Bronchial epithelial cell (primary cell): ENCODE measurements around the gene CBS. TPM values are rescaled to one million over a fixed set of nuclear protein-coding genes. Genes with fewer than 3 reads are reported as not detected.
"Not testable (repeated sequence)": the region's sequence is repeated elsewhere in the genome, so short reads cannot be mapped to it uniquely, and the experiment has no call there.

Experiments used
- DNase-seq: peaks from one replicate; pipeline ENCODE4 v3.0.0-alpha.2; 2010; ENCODE audit warnings: low read depth
- FAIRE-seq: peaks from 2 replicates; lab custom pipeline; 2011; peaks lifted over from hg19 to GRCh38; lab: Jason Lieb, UNC
- H3K27me3 ChIP-seq: 2 replicates; pipeline ENCODE4 v1.5.1; 2011; ENCODE audit warnings: low read length; ENCODE audit not compliant: control insufficient read depth, insufficient read depth
- H3K36me3 ChIP-seq: 2 replicates; pipeline ENCODE4 v1.5.1; 2011; ENCODE audit warnings: low read length; ENCODE audit not compliant: control insufficient read depth, insufficient read depth
- H3K4me3 ChIP-seq: 2 replicates; pipeline ENCODE4 v1.5.1; 2011; ENCODE audit warnings: mild to moderate bottlenecking, low read depth, low read length, control low read depth
- total RNA-seq: library from RNA; depleted of rRNA; stranded (reverse); fragments of >200 nt; gene quantifications from 2 replicates; pipeline ENCODE4 v1.2.1, GENCODE V29; 2014
- TF ChIP-seq, protein P1 (sequence below): IDR thresholded peaks from 2 replicates; pipeline ENCODE4 v1.5.1; 2011; ENCODE audit warnings: mild to moderate bottlenecking, moderate library complexity, low read length, control low read depth, inconsistent platforms; ENCODE audit not compliant: insufficient read depth, severe bottlenecking

CBS gene
- total RNA-seq, 1 donor from 2014 or later = 108 TPM

DNA sequence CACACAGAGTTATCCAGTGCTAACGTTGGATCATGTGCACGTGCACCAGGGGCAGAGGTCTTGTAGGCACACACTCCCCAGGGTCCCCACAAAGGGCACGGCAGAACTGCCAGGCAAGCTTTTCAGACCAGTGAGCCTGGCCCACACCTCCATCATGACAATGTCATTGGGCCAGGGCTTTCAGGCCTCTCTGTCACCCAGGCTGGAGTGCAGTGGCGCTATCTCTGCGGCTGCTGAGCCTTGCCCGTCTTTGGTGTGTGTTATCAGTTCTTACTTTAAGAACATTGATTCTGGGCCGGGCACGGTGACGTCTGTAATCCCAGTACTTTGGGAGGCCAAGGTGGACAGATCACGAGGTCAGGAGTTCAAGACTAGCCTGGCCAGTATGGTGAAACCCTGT is 57.1 kb downstream of the CBS start:
- Histone ChIP-seq H3K4me3 (no peak overlapping the region), H3K36me3 (peaks cover 10% of the 10 kb centered on the region), H3K27me3 (no peaks in the 10 kb centered on the region)
- DNase-seq = no peak
- TF ChIP-seq, protein P1, sequence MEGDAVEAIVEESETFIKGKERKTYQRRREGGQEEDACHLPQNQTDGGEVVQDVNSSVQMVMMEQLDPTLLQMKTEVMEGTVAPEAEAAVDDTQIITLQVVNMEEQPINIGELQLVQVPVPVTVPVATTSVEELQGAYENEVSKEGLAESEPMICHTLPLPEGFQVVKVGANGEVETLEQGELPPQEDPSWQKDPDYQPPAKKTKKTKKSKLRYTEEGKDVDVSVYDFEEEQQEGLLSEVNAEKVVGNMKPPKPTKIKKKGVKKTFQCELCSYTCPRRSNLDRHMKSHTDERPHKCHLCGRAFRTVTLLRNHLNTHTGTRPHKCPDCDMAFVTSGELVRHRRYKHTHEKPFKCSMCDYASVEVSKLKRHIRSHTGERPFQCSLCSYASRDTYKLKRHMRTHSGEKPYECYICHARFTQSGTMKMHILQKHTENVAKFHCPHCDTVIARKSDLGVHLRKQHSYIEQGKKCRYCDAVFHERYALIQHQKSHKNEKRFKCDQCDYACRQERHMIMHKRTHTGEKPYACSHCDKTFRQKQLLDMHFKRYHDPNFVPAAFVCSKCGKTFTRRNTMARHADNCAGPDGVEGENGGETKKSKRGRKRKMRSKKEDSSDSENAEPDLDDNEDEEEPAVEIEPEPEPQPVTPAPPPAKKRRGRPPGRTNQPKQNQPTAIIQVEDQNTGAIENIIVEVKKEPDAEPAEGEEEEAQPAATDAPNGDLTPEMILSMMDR = no peak
- FAIRE-seq = no peak

DNA sequence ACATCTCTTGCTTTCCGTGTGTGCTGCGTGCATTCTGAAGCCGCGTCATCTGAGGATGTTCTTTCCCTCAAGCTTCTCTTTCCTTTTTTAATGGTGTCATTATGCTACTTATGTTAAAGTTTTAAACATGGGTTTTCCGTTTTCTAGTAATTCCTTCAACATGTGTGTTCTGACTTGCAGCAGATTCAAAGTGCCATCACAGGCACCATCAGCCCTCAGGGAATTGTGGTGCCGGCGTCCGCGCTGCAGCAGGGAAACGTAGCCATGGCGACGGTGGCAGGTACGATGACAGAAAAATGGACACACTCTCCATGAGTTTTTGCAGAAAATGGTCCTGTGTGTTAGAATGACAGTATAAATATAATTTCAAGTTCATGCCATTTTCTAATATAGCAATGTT is 58.9 kb downstream of the CBS start:
- Histone ChIP-seq H3K27me3 (no peaks in the 10 kb centered on the region), H3K36me3 (peaks cover 13% of the 10 kb centered on the region), H3K4me3 (no peak overlapping the region)
- DNase-seq (no peak), FAIRE-seq (no peak)
- TF ChIP-seq, protein P1 = no peak

DNA sequence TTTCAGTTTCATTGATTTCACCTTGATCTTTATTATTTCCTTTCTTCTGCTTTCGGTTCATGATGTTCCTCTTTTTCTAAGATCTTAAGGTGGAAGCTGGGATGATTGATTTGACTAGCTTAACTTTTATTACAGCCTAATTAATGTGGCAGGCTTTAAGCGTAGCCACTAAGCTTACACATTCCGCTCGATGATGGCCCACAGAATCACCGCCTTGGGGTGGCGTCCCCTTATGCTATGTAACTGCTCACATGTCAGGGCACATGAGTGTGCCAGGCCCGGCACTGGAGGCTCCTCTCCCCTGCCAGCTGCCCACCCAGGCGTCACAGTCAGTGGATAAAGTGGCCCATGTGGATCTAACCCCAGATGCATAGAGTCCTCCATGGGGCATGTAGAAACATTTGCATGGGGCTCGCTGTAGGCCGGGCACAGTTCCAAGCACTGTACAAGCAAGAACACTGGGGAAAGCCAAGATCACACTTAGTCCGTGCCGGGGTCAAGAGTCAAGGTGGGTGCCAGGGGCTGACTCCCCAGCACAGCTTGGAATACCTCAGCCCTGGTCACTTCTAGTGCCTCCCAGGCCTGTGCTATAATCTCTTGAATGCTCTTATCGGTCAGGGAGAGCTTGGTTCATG is 59.6 kb downstream of the CBS start:
- DNase-seq (no peak), FAIRE-seq (no peak)
- TF ChIP-seq, protein P1 = no peak
- H3K27me3 ChIP-seq = no peaks in the 10 kb centered on the region
- no peak overlapping the region for H3K4me3 ChIP-seq
- peaks cover 12% of the 10 kb centered on the region for H3K36me3 ChIP-seq

DNA sequence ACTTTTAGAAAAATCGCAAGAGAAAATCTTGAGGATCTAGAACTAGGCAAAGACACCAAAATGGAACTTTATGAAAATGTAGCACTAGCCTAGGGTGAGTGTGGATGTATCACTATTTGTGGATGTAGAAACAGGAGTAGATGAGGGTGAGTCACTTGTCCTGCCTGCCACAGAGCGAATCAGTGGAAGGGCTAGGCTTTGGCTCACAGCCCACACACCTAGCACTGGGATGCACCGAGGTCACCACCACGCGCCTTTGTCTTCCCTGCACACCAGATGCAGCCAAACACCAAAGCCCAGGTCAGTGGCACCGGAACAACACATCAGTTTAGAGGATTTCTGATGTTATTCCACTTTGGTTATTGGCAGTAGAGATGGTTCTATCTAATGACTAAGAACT is 63.0 kb downstream of the CBS start:
- FAIRE-seq = no peak
- H3K36me3 ChIP-seq = peaks cover 7% of the 10 kb centered on the region
- H3K4me3 ChIP-seq = no peak overlapping the region
- TF ChIP-seq, protein P1 = no peak
- peak; percentile 73 for DNase-seq
- no peaks in the 10 kb centered on the region for H3K27me3 ChIP-seq

DNA sequence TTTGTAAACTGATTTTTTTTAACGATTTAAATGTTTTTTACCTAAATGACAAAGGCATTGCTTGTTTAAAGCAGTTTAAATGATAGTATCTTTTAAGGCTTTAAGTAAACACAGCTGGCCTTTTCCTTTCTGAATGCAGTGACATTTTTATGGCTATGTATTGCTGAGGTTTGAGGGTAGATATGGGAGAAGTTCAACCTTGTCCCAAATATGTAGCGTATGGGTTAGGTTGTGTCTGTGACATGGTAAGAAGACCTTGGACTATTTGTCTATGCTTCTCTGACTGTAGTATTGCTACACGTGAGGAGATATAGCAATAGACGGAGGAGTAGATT is 68.8 kb downstream of the CBS start:
- Histone ChIP-seq H3K36me3 (peaks cover 8% of the 10 kb centered on the region), H3K4me3 (no peak overlapping the region), H3K27me3 (no peaks in the 10 kb centered on the region)
- TF ChIP-seq, protein P1 = no peak
- FAIRE-seq = no peak
- no peak for DNase-seq

GRCh38 chr21:43006051-43006873 is 69.4 kb downstream of the CBS start:
- not testable (repeated sequence) for FAIRE-seq, DNase-seq, H3K27me3 ChIP-seq, H3K36me3 ChIP-seq, H3K4me3 ChIP-seq
